HepG2 (cell line): Measurements from ENCODE around the gene LIPT1. TPM values are rescaled to one million over a fixed set of nuclear protein-coding genes. Genes with fewer than 3 reads are reported as not detected.
A peak's percentile ranks its signal among the peaks of the same experiment; 100 is the strongest.

Experiments
- CHD2 ChIP-seq: IDR thresholded peaks from 2 replicates; pipeline ENCODE4 v1.6.1; 2011; ENCODE audit warnings: low read depth, low read length, improper control_type of control experiment
- EED ChIP-seq: sonication (generic); formaldehyde crosslinking; IDR thresholded peaks from 2 replicates; pipeline ENCODE4 v1.5.0; 2020; ENCODE audit warnings: mild to moderate bottlenecking, missing genetic modification reagents
- KAT2B ChIP-seq: fragments of 150-350 bp; IDR thresholded peaks from 2 replicates; pipeline ENCODE4 v1.6.1; 2014; ENCODE audit warnings: low read depth, low read length, borderline replicate concordance
- KDM5B ChIP-seq: sonication (generic); formaldehyde crosslinking; IDR thresholded peaks from 2 replicates; pipeline ENCODE4 v1.4.0; 2020; ENCODE audit warnings: missing genetic modification reagents, mild to moderate bottlenecking, borderline replicate concordance
- NCOA5 ChIP-seq: sonication (generic); formaldehyde crosslinking; IDR thresholded peaks from 2 replicates; pipeline ENCODE4 v1.4.0; 2020; ENCODE audit warnings: missing genetic modification reagents
- NFE2L1 ChIP-seq: sonication (generic); formaldehyde crosslinking; IDR thresholded peaks from 2 replicates; pipeline ENCODE4 v1.4.0; 2020; ENCODE audit warnings: missing genetic modification reagents, mild to moderate bottlenecking, borderline replicate concordance
- SAP130 ChIP-seq: IDR thresholded peaks from 2 replicates; pipeline ENCODE4 v1.6.1; 2016; ENCODE audit warnings: low read depth
- SMARCE1 ChIP-seq: fragments of 450-650 bp; IDR thresholded peaks from 2 replicates; pipeline ENCODE4 v1.6.1; 2017; ENCODE audit warnings: borderline replicate concordance
- SRSF4 ChIP-seq: fragments of 200-400 bp; formaldehyde crosslinking; IDR thresholded peaks from one replicate; pipeline ENCODE4 v1.6.1; 2018; ENCODE audit warnings: mild to moderate bottlenecking, low read depth, low read length, moderate library complexity; ENCODE audit not compliant: poor library complexity, severe bottlenecking
- U2AF1 ChIP-seq: fragments of 200-400 bp; formaldehyde crosslinking; optimal IDR thresholded peaks from 2 replicates; pipeline ENCODE3; 2017; ENCODE audit warnings: mild to moderate bottlenecking, low read depth, low read length
- XBP1 ChIP-seq: sonication (generic); formaldehyde crosslinking; IDR thresholded peaks from 2 replicates; pipeline ENCODE4 v1.5.0; 2020; ENCODE audit warnings: missing genetic modification reagents
- ZC3H4 ChIP-seq: sonication (generic); formaldehyde crosslinking; IDR thresholded peaks from 2 replicates; pipeline ENCODE4 v1.4.0; 2020; ENCODE audit warnings: missing genetic modification reagents, borderline replicate concordance
- ZFAT ChIP-seq: sonication (generic); formaldehyde crosslinking; conservative IDR thresholded peaks from 2 replicates; pipeline ENCODE4 v1.8.1; 2023; ENCODE audit warnings: missing genetic modification reagents, inconsistent platforms
- ZMYM3 ChIP-seq: sonication (generic); formaldehyde crosslinking; IDR thresholded peaks from 2 replicates; pipeline ENCODE4 v1.5.1; 2020; ENCODE audit warnings: mild to moderate bottlenecking, missing genetic modification reagents
- ZNF737 ChIP-seq: sonication (generic); formaldehyde crosslinking; IDR thresholded peaks from 2 replicates; pipeline ENCODE4 v1.5.0; 2020; ENCODE audit warnings: missing genetic modification reagents, mild to moderate bottlenecking, borderline replicate concordance
- polyA plus RNA-seq, 8 experiments: library from polyadenylated mRNA; depleted of rRNA in 3 of 8; stranded (reverse) in 7 of 8; unstranded in 1 of 8; fragments of >200 nt; fragmentation: Illumina TruSeq in 4 of 8; extraction: Trizol in 4 of 8; gene quantifications; 2 replicates each; pipeline versions ENCODE4 v1.2.1 to v1.2.3, GENCODE V29; 2011 to 2016; ENCODE audit warnings: low read depth in 4 of 8, missing spikeins in 1 of 8, mixed read lengths in 1 of 8; ENCODE audit not compliant: insufficient read depth in 1 of 8
- total RNA-seq, 5 experiments: library from RNA; depleted of rRNA; stranded (reverse); fragments of >200 nt; fragmentation: Illumina TruSeq; extraction: Trizol; gene quantifications; 2 replicates each; pipeline ENCODE4 v1.2.3, GENCODE V29; 2016; ENCODE audit warnings: low read depth in 1 of 5
- TF ChIP-seq, protein P1 (sequence below): sonication (generic); formaldehyde crosslinking; IDR thresholded peaks from 2 replicates; pipeline ENCODE4 v1.5.0; 2020; ENCODE audit warnings: missing genetic modification reagents
- TF ChIP-seq, protein P2 (sequence below): fragments of 450-650 bp; IDR thresholded peaks from 2 replicates; pipeline ENCODE4 v1.6.1; 2016
- TF ChIP-seq, protein P3 (sequence below): sonication (generic); formaldehyde crosslinking; IDR thresholded peaks from 2 replicates; pipeline ENCODE4 v1.5.0; 2020; ENCODE audit warnings: missing genetic modification reagents
- TF ChIP-seq, protein P4 (sequence below): sonication (generic); formaldehyde crosslinking; IDR thresholded peaks from 2 replicates; pipeline ENCODE4 v1.5.1; 2020; ENCODE audit warnings: mild to moderate bottlenecking, missing genetic modification reagents, moderate library complexity
- TF ChIP-seq, protein P5 (sequence below): sonication (generic); formaldehyde crosslinking; IDR thresholded peaks from 2 replicates; pipeline ENCODE4 v1.4.0; 2020; ENCODE audit warnings: missing genetic modification reagents

The LIPT1 gene
- total and polyA plus RNA-seq, 2 of the 13 experiments (the other 11 are each of a cell fraction or from before 2014, with no cell fraction given), result 8.0 to 9.6 TPM

DNA sequence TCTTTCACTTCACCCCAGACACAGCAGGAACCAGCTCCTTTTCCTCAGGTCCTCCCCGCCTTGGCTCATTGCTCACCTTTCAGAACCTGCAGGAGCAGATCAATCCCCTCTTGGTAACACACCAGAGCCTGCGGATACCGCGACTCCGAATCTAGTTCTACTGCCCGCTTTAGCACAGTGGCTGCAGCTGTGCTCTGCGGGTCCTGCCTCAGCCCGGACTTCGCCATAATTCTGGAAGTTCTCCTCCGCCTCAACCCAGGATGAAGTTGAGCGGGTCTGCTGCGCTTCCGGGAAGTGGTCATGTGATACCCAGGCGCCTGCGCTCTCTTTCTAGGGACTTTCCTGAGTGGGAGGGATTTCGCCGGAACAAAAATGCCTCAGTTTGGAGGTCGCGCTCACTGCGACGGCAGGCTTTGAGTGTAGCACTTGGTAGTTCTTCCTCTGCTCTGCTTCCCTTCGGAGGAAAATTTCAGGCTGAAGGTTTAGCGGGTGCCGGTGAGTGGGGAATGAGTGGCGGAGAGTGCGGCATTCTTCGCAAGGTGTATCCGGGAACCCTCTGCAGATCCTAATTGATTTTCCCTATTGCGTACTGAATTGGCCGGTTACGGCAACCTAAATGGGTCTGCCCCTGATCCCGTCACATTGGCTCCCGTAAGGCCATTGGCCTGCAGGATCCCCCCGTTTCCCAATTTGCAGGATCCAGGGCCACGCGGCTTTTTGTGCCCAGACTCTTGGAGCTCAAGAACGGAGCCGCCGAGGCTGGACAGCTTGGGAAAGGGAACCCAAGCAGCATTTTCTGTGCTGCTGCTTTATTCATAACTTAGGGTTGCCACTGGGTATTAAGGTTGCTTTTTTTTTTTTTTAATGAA is 26.2 kb downstream of the LIPT1 start, which contains the start of the genes MITD1 and MRPL30 (continued):
- TF ChIP-seq, protein P1, sequence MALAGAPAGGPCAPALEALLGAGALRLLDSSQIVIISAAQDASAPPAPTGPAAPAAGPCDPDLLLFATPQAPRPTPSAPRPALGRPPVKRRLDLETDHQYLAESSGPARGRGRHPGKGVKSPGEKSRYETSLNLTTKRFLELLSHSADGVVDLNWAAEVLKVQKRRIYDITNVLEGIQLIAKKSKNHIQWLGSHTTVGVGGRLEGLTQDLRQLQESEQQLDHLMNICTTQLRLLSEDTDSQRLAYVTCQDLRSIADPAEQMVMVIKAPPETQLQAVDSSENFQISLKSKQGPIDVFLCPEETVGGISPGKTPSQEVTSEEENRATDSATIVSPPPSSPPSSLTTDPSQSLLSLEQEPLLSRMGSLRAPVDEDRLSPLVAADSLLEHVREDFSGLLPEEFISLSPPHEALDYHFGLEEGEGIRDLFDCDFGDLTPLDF (CRISPR knock-in tag), result peak; percentile 76
- no peak for TF ChIP-seq XBP1
- TF ChIP-seq SAP130 (CRISPR knock-in tag), result peak; percentile 100
- TF ChIP-seq, protein P2, sequence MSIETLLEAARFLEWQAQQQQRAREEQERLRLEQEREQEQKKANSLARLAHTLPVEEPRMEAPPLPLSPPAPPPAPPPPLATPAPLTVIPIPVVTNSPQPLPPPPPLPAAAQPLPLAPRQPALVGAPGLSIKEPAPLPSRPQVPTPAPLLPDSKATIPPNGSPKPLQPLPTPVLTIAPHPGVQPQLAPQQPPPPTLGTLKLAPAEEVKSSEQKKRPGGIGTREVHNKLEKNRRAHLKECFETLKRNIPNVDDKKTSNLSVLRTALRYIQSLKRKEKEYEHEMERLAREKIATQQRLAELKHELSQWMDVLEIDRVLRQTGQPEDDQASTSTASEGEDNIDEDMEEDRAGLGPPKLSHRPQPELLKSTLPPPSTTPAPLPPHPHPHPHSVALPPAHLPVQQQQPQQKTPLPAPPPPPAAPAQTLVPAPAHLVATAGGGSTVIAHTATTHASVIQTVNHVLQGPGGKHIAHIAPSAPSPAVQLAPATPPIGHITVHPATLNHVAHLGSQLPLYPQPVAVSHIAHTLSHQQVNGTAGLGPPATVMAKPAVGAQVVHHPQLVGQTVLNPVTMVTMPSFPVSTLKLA, result no peak
- TF ChIP-seq ZFAT (CRISPR knock-in tag), result no peak
- TF ChIP-seq ZNF737, result no peak; the same call in 1 of the 2 replicates
- peak; percentile 87 for TF ChIP-seq KDM5B (CRISPR knock-in tag)
- TF ChIP-seq NCOA5, result no peak; the same call in 1 of the 2 replicates
- peak; percentile 63; the same call in 1 of the 2 replicates for TF ChIP-seq CHD2
- no peak for TF ChIP-seq SMARCE1
- TF ChIP-seq, protein P3, sequence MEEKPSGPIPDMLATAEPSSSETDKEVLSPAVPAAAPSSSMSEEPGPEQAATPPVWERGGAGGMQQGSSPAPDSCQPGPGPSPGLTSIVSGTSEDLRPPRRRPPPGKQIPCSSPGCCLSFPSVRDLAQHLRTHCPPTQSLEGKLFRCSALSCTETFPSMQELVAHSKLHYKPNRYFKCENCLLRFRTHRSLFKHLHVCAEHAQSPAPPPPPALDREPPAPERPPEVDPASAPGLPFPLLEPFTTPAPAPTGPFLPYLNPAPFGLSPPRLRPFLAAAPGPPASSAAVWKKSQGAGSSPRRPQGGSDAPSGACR (CRISPR knock-in tag), result peak; percentile 85; the same call in 1 of the 2 replicates
- TF ChIP-seq, protein P4, sequence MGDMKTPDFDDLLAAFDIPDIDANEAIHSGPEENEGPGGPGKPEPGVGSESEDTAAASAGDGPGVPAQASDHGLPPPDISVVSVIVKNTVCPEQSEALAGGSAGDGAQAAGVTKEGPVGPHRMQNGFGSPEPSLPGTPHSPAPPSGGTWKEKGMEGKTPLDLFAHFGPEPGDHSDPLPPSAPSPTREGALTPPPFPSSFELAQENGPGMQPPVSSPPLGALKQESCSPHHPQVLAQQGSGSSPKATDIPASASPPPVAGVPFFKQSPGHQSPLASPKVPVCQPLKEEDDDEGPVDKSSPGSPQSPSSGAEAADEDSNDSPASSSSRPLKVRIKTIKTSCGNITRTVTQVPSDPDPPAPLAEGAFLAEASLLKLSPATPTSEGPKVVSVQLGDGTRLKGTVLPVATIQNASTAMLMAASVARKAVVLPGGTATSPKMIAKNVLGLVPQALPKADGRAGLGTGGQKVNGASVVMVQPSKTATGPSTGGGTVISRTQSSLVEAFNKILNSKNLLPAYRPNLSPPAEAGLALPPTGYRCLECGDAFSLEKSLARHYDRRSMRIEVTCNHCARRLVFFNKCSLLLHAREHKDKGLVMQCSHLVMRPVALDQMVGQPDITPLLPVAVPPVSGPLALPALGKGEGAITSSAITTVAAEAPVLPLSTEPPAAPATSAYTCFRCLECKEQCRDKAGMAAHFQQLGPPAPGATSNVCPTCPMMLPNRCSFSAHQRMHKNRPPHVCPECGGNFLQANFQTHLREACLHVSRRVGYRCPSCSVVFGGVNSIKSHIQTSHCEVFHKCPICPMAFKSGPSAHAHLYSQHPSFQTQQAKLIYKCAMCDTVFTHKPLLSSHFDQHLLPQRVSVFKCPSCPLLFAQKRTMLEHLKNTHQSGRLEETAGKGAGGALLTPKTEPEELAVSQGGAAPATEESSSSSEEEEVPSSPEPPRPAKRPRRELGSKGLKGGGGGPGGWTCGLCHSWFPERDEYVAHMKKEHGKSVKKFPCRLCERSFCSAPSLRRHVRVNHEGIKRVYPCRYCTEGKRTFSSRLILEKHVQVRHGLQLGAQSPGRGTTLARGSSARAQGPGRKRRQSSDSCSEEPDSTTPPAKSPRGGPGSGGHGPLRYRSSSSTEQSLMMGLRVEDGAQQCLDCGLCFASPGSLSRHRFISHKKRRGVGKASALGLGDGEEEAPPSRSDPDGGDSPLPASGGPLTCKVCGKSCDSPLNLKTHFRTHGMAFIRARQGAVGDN (CRISPR knock-in tag), result peak; percentile 94
- TF ChIP-seq NFE2L1 (CRISPR knock-in tag), result peak; percentile 50; the same call in 1 of the 2 replicates
- TF ChIP-seq ZMYM3, result peak; percentile 73
- TF ChIP-seq EED, result peak; percentile 87
- no peak for TF ChIP-seq KAT2B
- TF ChIP-seq, protein P5, sequence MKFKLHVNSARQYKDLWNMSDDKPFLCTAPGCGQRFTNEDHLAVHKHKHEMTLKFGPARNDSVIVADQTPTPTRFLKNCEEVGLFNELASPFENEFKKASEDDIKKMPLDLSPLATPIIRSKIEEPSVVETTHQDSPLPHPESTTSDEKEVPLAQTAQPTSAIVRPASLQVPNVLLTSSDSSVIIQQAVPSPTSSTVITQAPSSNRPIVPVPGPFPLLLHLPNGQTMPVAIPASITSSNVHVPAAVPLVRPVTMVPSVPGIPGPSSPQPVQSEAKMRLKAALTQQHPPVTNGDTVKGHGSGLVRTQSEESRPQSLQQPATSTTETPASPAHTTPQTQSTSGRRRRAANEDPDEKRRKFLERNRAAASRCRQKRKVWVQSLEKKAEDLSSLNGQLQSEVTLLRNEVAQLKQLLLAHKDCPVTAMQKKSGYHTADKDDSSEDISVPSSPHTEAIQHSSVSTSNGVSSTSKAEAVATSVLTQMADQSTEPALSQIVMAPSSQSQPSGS, result peak; percentile 96
- TF ChIP-seq ZC3H4 (CRISPR knock-in tag), result no peak
- no peak for TF ChIP-seq SRSF4
- peak; percentile 94 for TF ChIP-seq U2AF1
